HG02623 (cell line): Measurements from ENCODE around the gene SUN5.

Experiments used
- ATAC-seq: cut with Tn5 transposase; IDR thresholded peaks from one replicate; pipeline ENCODE4 v1.9.1; 2021; ENCODE audit warnings: moderate library complexity; ENCODE audit not compliant: unreplicated experiment

Gene SUN5

DNA sequence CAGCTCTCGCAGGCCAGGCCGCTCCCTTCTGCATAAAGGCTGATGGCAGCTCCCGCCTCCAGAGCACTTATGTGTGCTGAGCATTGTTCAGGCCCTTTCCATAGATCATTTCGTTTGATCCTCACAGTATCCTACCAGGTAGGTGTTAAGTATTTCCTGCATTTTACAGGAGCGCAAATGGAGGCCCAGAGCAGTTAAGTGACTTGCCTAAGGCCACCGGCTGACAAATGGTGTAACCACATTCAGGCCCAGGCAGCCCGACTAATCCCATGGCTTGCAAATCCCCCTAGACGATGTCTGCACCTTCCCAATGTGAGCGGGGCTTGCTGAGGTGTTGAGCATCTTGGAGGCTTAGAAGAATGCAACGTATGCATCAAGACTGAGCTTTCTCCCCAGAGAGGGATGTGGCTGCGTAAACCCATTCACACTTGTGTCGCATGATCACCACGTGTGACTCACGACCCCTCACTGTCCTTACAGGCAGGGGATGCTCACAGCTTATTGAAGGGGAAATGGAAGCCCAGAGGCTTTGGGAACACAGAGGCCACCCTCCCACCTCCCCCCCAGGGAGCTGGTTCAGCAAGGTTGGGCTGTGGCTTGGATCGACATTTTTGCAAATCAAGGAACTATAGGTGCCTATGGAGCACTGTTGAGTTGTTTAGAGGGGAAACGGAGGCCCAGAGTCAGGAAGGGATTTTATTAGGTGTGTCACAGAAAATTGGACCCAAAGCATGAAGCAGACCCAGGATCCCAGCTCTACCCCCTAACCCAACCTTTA is 10.3 kb upstream of the SUN5 start:
- no peak for ATAC-seq

DNA sequence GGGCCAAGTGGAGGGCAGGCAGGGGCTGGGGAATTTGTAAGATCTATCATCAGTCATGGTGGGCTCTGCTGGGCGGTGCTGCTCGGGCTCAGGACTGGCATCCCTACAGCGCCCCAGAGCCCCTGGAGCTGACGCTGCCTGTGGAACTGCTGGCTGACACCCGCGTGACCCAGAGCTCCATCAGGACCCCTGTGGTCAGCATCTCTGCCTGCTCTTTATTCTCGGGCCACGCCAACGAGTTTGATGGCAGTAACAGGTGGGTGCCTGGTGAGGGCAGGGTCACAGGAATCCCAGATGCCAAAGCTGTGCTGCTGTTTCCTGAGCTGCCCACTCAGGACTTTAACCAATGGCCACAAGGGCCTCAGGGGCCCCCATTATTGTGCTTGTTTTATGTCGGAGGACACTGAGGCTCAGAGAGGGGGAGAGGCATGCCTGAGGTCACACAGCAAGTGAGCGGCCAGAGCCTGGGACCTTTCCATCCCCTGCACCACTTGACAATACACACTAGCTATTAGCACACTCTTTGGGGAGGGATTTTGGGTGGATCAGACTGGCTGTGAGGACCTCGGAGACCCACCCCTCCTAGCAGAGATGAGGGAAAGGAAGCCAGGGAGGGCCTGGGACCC is 9.6 kb upstream of the SUN5 start:
- ATAC-seq = no peak

DNA sequence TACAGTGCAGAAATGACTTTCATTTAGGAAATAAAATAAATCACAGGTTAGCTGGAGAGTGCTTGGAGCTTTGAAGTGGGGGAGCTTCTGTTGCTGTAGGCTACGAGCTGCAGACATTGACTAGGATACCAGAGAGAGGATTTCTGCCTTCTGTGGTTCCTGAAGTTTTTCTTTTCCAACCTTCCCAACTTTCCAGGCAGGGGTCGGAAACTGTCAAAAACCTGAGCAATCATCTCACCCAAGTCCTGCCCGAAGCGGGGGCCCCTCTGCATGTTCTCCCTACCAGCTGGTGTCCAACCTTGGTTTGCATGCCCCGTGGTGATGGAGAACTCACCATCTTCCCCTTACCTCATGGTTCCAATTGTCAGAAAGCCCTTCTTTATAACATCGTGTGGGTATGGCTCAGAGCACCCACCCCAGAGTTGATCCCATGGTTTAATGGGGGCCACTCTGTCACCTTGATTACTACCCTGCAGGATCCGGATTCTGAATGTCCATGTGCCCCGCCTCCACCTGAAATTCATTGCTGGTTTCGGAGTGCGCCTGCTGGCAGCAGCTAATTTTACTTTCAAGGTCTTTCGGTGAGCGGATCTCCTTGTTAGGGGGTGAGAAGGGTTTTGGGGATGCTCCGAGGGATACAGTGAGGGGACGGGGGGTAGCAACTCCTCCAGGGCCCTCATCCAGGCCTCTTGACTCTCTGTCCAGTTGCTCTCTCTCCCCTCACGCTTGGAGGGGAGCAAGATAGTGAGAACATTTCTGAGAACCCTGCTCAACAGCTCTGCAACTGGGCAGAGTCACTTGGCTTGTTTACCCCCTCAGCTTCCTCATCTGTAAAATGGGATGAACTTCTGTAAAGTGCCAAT is 8.3 kb upstream of the SUN5 start:
- no peak for ATAC-seq

DNA sequence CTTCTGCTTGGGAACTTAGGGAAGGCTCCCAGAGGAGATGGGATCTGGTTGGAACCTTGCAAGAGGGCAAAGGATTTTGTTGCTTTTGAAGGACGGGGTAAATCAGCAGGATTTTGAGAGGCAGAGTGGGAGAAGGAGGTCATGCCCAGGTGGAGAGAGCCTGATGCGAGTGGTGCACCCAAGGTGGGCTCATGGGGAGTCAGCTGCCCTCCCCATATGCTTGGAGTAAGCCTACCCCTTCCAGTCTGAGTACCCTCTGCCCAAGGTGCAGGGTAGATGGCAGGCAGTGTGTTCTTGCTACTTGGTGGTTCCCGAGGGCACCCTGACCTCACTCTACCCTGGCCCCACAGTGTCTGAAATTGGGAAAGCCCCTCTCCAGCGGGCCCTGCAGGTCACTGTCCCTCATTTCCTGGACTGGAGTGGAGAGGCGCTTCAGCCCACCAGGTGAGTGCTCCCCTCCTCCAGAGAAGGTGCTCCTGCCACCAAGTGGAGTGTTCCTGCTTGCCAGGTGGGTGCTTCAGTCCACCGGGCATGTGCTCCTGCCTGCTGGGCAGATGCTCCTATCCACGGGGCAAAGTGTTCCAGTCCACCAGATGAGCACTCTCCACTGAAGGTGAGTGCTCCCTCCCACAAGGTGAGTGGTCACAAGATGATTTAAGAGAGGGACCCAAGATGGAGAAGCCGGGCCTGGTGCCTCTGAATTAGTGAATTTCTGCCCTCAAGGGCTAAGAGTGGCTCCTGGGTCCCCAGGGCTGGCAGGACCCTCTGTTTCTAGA is 6.6 kb upstream of the SUN5 start:
- ATAC-seq = no peak

DNA sequence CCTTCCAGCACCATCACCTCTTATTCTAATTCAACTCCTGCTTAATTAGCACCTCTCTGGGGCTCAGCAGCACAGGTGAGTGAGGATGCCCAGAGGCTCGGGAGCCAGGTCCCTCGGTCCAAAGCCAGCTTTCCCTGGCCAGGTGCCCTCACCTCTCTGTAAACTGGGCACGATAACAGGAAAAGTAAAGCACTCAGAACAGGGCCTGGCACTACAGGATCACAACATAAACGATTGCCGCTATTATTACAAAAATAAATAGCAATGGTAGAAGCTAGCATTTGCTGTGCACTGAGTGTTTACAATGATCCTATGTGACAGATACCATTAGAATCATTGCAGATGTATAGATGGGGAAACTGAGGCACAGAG is 5.9 kb upstream of the SUN5 start:
- no peak for ATAC-seq

DNA sequence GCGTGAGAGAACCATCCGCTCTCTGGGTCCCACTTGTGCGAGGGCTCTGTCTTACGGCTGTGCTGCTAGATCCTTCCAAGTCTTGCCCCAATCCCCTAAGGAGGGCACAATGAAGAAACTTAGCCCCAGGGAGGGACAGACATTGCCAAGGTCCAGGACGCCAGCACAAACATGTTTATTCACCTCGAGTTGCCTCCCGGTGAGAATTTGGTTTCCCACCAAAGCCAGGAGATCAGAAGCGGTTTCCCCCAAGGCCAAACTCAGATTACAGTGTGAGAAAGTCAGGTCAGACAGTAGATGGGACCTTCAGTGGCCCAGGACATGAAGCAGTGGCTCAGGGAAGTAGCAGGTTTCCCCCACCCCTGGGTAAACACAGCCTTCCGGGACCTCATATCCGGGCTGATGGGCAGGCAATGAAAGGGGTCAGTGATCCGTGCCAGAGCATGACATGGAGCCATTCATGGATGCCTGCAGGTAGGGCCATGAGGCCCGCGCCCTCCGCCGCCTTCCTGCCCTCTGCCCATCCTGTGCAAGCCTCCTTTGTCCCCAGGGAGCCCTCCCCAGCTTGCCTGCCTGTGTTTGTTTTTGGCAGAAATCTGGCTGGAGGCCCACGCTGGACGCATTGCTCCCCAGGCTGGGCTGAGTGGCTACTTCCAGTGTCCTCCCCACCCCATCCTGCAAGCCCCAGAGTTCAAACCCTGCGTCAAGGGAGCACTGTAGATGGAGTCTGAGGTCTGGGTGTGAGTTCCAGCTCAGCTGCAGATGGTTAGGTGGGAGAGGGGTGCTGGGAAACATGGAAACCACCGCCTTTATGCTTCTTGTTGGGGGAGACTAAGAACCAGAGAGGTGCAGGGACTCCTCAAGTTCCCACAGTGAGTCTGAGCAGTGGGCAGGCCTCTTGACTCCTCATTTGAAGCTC is 5.2 kb upstream of the SUN5 start:
- no peak for ATAC-seq

DNA sequence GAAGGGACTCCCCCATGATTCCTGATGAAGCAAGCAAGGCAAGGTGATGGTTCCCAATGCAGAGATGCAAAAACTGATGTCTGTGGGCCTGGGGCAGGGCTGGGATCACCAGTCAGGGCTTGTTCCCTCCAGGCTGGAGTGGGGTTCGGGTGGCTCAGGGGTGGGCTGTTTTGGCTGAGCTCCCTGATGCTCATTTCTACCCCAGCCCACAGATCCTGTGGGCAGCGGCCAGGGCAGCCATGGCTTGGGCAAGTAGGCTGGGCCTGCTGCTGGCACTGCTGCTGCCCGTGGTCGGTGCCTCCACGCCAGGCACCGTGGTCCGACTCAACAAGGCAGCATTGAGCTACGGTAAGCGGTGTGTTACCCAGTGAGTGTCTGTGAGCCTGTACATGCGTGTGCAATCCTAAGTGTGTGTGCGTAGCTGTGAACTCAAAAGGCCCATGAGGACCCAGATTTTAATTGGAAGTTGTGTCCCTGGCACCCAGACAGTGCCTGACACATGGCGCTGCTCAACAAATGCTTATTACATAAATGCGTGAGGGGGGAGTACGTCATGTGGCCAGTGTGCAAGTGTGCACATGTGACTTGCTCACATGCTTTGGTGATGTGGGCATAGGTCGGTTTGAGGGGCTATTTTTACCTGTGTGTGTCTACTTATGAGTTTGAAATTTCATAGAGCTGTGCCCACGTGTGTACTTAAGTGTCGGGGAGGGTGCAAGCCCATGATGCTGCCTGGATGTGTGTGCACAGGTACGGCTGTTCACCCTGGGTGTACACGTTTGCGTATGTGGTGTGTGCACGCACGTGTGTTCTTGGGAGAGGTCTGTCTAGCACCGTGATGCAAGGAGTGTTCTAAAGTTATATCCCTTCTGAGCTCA is 4.3 kb upstream of the SUN5 start:
- ATAC-seq = no peak

DNA sequence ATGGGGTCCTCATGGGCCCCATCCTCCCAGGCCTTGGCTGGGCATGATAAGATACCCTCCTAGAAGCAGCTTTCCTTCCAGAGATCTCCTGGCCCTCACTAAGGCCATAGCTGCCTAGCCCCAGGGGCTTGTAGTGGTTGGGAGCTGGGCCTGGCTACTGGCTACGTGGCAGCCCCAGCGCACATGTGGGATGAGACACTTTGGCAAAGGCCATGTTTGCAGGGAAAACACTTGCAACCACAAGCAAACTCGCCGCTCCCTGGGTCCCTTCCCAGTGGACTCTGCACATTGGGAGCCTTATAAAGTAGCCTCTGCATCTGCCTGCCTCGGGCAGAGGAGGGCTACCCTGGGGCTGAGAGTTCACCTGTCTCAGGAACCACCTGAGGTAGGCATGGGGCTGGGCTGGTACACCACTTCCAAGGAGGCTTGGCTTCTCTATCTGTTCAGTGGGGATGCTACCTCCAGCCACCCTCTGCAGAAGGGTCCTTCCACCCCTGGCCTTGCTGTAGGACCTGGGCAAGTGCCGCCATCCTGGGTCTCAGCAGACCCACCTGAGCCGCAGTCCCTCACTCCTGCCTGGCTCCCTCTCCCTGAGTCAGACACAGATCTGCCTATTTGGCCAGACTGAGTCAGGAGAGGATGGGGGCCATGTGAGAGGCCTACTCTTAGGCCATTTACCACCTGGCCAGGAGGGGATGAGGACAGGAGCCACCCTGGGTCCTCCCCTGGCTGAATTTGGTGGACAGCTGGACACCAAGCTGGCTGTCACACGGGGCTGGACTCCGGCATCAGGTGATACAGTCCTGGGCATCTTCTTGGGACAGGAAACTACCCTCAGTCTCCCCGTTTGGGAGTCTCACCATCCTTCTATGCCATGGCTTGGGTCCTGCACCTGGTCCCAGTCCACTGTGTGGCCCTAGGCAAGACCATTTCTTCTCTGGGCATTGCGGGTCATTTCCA is 3.4 kb upstream of the SUN5 start, which contains the start of gene BPIFB2:
TSS of gene BPIFB2 (plus strand) at position 329 of the 960 bp plus-strand sequence. CDS start 871 bp downstream, outside the sequence.
- ATAC-seq = no peak

DNA sequence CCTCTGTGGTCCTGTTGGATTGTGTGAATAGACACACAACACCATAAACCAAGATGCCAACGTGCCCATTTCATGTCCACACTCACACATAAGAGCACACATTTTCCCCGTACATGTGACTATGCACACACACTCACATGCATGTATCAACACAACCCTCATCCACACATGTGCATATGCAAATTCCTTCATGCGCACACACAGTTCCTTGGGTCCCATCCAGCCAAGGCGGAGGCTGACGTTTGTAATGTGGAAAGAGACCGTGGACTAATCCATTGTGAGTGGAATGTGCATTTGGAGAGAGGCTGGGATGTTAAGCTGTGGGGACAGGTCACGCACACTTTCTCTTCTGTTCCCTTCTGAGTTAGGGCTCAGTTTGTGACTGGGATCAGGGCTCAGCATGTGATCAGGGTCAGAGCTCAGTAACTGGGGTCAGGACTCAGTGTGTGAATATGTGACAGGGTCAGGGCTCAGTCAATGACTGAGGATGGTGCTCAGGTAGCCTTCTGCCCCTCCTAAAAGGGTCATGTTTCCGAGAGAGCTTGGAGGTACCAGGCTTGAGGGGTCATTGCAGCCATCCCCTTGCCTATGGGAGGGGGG is 2.6 kb upstream of the SUN5 start:
- no peak for ATAC-seq

DNA sequence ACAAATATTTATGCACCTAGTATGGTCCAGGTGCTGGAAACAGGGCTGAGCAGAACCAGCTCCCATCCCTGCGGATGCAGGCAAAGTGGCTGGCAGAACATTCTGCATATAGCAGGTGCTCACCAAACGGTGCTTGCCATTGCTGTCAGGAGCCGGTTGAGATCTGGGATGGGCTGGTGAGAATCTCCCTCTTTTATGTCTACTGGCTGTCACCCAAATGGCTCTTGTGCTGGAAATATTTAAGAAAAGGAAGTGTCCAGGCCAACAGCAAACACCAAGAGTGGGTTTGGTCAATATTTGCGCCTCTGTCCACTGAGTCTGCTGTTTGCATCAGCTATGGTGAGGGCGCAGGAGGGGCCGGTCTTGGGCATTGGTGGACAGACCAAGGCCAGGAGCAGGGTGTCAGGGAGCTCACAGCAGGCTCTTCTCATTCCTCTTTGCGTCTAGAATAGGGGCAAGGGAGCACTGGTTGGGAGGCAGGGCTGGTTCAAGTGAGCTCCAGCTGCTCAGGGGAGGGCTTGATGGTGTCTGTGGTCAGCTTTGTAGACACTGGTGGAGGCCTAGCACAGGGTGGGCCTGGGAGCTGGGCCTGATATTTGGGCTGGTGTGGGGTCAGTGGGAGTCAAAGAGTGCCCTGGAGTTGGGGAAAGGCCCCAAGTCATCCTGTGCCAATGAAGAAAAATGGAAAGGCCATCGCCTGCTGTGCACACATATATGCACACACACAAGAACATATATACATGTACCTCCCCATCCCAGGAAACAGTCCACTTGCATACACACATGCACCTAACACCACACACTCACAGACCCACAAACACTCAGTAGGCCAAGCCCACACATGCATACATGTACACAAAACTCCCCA is 1.9 kb upstream of the SUN5 start:
- ATAC-seq = no peak

DNA sequence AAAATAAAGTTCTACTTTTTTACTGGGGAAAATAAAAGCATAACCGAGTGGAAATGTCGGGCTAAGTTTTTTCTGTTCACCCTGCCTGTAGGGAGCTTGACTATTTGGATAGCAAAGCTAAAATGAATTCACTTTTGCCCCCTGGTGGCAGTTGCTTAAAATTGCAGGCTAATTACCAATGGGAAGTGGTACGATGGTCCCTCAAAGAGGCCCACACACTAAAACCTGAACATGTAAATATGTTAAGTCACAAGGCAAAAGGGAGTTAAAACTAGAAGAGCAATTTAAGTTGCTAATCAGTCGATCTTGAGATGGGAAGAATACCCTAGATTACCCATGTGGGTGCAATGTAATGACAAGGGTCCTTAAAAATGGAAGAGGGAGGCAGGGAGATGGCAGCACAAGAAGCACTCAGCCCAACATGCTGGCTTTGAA is 916 bp upstream of the SUN5 start:
- ATAC-seq = no peak

DNA sequence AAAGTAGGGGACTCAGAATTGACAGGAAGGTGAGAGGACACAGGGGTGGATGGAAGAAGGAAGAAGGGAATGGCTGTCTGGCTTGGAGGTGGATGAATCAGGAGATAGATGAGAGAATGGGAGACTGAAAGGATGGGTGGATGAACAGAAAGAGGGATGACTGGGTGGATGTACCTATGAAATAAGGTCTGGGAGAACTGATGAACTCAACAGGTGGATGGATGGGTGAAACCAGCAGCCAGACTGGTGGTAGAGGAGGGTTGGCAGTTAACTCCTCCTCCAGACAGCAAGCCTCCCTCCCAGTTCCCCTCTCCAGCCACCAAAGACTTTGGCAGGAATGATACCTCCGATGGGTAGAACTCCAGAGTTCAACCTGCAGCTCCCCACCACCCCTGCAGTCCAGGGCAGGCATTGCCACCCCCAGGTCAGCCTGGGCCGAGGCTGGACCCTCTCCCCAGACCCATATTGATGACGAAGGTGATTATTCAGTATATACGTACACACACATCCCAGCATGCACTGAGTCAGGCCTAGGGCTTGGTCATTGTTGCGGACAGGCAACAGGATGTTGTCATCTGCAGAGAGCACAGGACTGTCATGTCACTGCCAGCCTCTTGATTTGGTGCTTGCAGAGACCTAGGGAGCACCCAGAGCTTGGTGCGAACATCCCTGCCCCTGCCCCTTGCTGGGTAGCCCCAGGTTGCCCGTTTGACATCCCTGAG is 2.0 kb downstream of the SUN5 start:
- no peak for ATAC-seq

DNA sequence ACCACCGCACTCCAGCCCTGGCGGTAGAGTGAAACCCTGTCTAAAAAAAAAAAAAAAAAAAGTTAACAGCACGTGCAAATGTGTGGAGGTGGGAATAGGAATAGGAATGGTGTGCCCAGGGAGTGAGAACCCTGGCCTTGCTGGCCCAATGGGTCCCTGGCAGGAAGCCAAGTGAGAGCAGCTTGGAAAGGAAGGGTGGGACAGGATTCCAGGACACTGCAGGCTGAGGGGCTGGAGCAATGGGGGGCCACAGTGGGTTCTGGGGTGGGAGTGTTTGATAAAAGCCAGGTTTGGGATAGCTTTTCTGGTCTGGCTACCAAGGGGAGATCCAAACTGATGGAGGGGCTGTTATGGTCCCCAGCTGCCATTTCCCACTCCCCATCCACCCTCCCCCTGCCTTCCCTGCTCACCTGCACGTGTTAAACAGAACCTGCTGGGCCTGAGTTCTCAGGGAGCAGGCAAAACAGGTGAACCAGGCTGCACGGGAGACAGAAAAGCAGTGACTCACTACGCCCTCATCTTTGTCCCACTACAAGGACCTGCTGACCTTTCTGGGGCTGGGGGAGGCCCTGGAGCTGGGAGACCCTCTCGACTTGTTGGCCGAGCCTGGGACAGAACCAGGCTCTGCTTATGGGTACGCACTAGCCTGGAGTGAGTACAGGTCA is 3.3 kb downstream of the SUN5 start:
- ATAC-seq = no peak

DNA sequence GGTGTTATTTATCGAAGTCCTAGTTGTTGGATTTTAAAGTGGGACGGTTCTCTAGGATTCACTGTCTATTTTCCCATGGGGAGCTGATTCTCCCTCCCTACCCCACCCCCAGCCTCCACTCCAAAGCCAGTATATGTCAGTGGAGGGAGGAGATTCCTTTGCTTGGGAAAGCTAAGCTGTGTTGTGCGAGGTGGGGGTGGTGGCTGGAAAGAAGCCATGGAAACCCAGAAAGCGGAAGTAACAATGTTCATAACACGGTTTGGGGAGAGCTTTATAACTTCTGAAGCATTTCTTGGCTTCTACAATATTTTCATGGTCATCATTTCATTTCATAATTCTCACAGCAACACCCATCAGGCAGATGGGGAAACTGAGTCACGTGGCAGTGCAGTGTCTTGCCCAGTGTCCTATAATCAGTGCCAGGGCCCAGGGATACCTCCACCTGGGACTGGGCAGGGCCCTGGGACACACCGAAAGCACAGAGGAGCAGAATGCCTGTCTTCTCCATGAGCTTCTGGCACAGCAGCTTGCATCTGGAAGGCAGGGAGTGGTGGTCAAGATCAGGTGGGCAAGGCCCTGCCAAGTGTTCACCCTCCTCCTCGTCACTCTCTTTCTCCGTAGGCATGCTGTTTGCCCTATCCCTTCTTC is 4.5 kb downstream of the SUN5 start:
- ATAC-seq = no peak

DNA sequence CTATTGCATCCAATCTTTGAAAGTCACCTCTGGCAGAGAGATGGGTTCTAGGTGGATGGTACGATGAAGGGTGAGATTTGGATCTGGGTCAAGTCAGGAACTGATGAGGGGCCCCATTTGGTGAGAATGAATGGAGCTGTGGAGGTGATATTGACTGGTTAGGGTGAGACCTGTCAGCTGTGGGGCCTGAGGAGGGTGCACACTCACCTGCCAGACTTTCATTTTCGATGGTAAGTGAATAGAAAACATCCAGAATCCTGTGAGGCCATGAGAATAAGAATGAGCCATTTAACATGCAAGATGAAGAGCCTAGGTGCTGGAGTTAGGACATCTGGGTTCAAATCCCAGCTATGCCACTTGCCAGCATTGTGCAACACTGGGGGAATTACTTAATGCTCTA is 6.8 kb downstream of the SUN5 start:
- no peak for ATAC-seq
